Stomach smooth muscle (tissue), 2 donors: Measurements from ENCODE around the gene JPH3.

Experiments
- H3K27ac ChIP-seq: one replicate; pipeline ENCODE4 v1.7.0; 2013; ENCODE audit warnings: mild to moderate bottlenecking, low read length, inconsistent platforms
- H3K27me3 ChIP-seq, 2 donors: one replicate each; pipeline ENCODE4 v1.7.0; 2013; ENCODE audit warnings: low read length in 2 of 2; ENCODE audit not compliant: insufficient read depth in 2 of 2, control insufficient read depth in 1 of 2
- H3K36me3 ChIP-seq, 2 donors: one replicate each; pipeline ENCODE4 v1.7.0; 2013; ENCODE audit warnings: low read length in 2 of 2; ENCODE audit not compliant: control insufficient read depth in 2 of 2, insufficient read depth in 2 of 2
- H3K4me1 ChIP-seq: one replicate; pipeline ENCODE4 v1.7.0; 2013; ENCODE audit warnings: low read length; ENCODE audit not compliant: control insufficient read depth, insufficient read depth
- H3K4me3 ChIP-seq, 2 donors: one replicate each; pipeline ENCODE4 v1.7.0; 2013; ENCODE audit warnings: low read length in 2 of 2
- H3K9ac ChIP-seq, 2 donors: one replicate each; pipeline ENCODE4 v1.7.0; 2013; ENCODE audit warnings: low read length in 2 of 2, mild to moderate bottlenecking in 1 of 2
- H3K9me3 ChIP-seq, 2 donors: one replicate each; pipeline ENCODE4 v1.7.0; 2013; ENCODE audit warnings: low read length in 2 of 2; ENCODE audit not compliant: control insufficient read depth in 2 of 2
- donor health status: healthy.
- donor health status: Pancreatic carcinoma.

JPH3 gene

GRCh38 chr16:87740909-87741424, 138.7 kb downstream of the JPH3 start:
- H3K4me3 ChIP-seq = no peak overlapping the region
- H3K9me3 ChIP-seq = no peaks in the 10 kb centered on the region
- H3K9ac ChIP-seq = no peak overlapping the region
- peaks cover 6% of the 10 kb centered on the region for H3K4me1 ChIP-seq
- H3K27ac ChIP-seq = no peak overlapping the region
- H3K36me3 ChIP-seq = peaks cover 10 to 22% of the 10 kb centered on the region in 2 donors
- no peaks in the 10 kb centered on the region for H3K27me3 ChIP-seq

DNA sequence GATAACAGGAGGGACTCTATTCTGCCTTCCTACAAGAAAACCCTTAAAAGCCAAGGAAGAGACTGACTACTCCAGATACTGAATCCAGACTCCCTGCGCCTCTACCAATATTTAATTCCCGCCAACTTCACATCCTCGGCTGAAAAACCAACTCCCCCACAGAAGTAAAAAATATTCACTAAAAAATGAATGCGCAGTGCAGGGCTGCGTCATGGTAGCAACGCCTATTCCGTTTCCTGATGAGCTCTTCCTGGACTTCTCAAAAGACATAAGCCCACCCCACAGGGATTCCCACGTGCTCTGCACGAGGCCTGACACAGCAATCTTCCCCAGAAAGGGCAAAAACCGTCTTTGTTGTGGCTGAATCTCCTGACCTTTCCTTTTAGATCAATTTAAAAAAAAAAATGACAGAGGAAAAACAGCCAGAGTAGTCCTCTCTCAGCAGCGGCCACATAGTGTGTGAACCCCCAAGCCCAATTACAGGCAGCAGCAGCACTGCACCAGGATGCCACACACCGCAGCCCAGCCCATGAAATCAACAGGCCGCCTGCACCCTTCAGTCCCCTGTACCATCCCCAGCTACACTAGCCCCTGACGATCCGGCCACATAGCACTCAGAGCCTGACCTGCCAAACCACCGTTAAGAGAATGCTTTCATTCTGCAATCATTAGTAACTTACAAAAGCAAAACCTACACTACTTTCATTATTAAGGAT, 139.6 kb downstream of the JPH3 start:
- Histone ChIP-seq H3K4me1 (peaks cover 6% of the 10 kb centered on the region), H3K36me3 (peaks cover 18 to 26% of the 10 kb centered on the region in 2 donors), H3K27me3 (no peaks in the 10 kb centered on the region), H3K4me3 (no peak overlapping the region), H3K9me3 (no peaks in the 10 kb centered on the region), H3K9ac (no peak overlapping the region), H3K27ac (no peak overlapping the region)

GRCh38 chr16:87742781-87743490, 140.6 kb downstream of the JPH3 start:
- Histone ChIP-seq H3K9ac (no peak overlapping the region), H3K27me3 (no peaks in the 10 kb centered on the region), H3K36me3 (peaks cover 24 to 30% of the 10 kb centered on the region in 2 donors), H3K4me3 (no peak overlapping the region), H3K27ac (no peak overlapping the region), H3K4me1 (peaks cover 6% of the 10 kb centered on the region), H3K9me3 (no peaks in the 10 kb centered on the region)

DNA sequence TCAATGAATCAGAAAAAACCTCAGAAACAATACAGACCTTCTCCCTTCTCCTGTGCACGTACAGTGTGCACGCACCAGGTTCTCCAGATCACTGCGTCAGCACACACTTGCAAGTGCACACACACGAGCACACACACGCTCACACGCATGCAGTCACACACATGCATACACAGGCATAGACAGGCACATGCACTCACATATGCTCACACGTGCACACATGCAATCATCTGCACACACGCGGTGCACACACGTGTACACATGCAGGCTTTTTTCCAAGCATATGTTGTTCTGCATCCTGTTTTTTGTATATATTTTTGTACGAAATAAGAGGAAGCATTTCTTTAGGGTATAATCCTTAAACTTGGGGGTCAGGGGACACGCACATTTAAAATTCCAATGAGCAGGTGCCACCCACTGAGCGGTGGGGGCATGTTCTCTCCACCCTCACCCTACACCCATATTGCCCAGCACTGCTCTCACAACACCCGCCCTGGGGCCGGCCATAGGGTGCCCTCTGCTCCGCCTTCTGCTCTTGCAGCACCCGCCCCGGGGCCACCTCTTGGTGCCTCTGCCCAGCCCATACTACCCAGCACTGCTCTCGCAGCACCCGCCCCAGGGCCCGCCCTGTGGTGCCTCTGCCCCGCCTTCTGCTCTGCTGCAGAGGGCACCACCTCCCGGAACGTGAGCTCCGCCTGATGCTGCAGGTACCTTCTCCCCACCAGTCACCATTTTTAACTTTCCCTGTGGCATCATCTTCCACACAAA, 142.6 kb downstream of the JPH3 start:
- Histone ChIP-seq H3K27me3 (no peaks in the 10 kb centered on the region), H3K4me1 (peaks cover 6% of the 10 kb centered on the region), H3K4me3 (no peak overlapping the region), H3K27ac (no peak overlapping the region), H3K9ac (no peak overlapping the region), H3K9me3 (no peaks in the 10 kb centered on the region), H3K36me3 (peaks cover 39 to 40% of the 10 kb centered on the region in 2 donors)

DNA sequence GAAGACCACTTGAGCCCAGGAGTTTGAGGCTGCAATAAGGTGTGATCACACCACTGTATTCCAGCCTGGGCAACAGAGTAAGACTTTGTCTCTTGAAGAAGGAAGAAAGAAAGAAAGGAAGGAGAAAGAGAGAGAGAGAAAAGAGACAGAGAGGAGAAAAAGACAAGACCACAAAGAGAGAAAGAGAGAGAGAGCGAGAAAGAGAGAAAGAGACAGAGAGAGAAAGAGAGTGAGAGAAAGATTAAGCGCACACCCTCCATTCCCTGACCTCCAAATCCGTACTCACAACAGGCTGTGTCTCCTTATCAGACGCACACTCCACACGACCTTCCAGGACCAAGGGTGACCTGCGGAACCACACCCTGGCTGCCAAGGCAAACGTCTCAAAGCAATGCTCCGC, 143.9 kb downstream of the JPH3 start:
- Histone ChIP-seq H3K9me3 (no peaks in the 10 kb centered on the region), H3K36me3 (peaks cover 39 to 42% of the 10 kb centered on the region in 2 donors), H3K27ac (no peak overlapping the region), H3K9ac (no peak overlapping the region), H3K4me1 (no peaks in the 10 kb centered on the region), H3K27me3 (no peaks in the 10 kb centered on the region), H3K4me3 (no peak overlapping the region)
